GM19023 (cell line): ENCODE results near the gene OLA1.

Experiments used
- ATAC-seq: cut with Tn5 transposase; IDR thresholded peaks from one replicate; pipeline ENCODE4 v1.9.1; 2021; ENCODE audit warnings: mild to moderate bottlenecking, moderate library complexity; ENCODE audit not compliant: unreplicated experiment

OLA1 gene

DNA sequence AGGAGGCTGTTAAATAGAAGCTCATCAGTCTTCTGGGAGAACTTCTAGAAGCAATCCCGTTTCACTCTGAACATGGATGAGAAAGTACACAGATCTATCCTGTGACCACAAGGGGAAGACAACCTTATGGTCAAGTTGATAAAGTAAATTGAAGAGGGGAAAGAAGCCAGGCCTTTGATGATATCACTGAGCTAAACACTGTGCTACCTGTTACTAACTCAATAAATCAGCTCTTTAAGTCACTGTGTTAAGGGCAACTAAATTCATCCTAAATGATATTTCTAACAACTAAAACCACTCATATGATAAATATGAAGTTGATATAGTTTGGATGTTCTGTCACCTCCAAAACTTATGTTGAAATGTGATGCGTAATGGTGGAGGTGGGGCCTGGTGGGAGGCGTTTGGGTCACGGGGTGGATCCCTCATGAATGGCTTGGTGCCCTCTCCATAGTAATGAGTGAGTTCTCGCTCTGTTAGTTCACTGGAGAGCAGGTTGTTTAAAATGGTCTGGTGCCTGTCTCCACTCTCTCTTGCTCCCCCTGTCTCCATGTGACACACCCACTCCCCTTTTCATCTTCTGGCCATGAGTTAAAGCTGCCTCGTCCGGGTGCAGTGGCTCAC lies 23.6 kb downstream of the OLA1 start:
- ATAC-seq: no peak

DNA sequence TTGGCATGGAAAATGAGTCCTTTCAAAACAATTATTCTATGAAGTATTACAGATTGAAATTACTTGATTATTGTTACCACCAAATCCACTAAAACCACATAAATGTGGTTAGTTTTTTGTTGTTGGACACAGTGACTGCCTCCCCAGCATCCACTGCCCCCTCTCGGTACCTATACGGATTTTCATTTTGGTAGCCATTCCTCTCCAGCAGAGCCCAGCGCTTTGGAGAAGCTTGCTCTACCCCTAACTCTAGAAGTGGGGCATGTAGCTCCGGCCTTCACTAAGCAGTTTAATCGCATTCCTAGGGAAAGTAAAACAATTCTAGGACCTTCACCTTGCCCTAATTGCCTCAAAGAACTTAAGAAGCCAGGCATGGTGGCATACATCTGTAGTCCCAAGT lies 24.2 kb downstream of the OLA1 start:
- no peak for ATAC-seq

DNA sequence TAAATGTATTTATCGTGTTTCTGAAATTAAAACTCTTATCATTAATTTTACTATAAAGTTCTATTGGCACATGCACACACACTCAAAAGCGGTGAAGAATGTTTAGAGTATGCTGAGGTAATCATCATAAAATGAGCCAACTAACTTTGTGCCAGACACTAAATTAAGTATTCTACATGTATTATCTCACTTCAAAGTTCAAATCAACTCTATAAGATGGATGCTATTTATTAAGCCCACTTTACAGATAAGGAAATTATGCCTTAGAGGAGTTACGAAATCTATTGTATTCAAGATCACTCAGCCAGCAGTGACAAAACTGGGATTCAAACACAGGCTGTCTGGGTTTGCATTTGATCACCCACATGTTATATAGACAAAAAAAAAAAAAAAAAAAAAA lies 24.9 kb downstream of the OLA1 start:
- no peak for ATAC-seq

DNA sequence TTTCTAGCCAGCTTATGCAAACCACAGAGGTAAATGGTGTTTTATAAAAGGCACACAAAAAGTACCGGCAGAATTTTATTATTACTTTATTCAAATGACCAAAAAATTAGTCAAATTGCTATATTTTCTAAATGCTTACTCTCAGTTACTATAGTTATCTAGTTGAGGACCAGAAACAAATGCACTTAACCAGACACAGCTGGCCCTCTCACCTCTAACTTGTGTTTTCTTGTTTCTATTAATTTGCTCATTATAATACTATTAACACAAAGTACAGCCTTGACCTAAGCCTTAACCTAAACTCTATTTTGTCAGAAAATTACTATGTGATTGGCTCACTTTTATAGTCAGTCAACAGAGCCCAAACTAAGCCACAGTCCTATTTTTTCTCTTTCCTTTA lies 26.2 kb downstream of the OLA1 start:
- no peak for ATAC-seq

DNA sequence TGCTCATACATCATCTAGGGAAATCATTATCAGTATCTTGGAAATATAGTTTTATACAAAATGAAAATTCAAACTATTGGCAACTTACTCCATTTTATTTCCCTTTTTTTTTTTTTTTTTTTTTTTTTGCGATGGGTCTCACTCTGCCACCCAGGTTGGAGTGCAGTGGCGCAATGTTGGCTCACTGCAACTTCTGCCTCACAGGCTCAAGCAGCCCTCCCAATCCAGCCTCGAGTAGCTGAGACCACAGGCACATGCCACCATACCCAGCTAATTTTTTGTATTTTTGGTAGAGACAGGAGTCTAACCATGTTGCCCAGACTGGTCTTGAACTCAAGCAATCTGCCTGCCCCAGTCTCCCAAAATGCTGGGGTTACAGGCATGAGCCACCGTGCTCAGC lies 29.0 kb downstream of the OLA1 start:
- no peak for ATAC-seq

DNA sequence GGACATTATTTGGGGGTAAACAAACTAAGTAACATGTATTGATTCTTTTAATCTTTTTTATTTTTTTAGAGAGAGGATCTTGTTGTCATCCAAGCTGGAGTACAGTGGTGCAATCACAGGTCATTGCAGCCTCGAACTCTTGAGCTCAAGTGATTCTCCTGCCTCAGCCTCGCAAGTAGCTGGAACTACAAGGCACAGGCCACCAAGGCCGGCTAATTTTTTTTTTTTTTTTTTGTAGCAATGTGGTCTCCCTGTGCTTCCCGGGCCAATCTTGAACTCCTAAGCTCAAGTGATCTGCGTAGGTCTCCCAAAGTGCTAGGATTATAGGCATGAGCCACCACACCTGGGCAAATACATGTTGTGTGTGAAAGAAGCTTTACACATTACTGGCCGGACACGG lies 29.6 kb downstream of the OLA1 start:
- ATAC-seq: no peak

DNA sequence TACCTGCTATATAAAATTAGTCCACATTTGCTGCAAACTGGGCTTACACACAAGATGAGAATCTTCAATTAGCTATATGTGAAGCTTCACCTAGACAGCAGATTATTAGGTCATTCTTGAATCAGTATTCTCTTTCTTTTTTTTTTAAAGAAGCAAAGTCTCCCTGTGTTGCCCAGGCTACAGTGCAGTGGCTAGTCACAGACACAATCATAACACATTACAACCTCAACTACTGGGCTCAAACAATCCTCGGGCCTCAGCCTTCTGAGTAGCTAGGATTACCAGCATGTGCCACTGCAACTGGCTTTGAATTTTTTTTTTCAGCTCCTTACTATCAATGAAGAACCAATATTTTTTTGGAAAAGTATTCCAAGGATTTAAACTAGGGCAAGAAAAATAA lies 30.5 kb downstream of the OLA1 start:
- no peak for ATAC-seq

DNA sequence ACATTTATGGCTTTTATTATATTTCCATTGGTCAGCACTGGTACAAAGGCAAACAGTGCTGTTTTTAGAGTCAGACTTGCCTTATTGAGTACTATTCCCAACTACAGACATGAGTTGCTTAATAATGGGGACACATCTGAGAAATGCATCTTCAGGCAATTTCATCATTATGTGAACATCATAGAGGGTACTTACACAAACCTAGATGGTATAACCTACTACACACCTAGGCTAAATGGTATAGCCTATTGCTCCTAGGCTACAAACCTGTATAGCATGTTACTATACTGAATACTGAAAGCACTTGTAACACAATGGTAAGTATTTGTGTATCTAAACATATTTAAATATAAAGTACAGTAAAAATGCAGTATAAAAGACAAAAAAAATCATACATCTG lies 36.4 kb downstream of the OLA1 start:
- ATAC-seq: no peak

DNA sequence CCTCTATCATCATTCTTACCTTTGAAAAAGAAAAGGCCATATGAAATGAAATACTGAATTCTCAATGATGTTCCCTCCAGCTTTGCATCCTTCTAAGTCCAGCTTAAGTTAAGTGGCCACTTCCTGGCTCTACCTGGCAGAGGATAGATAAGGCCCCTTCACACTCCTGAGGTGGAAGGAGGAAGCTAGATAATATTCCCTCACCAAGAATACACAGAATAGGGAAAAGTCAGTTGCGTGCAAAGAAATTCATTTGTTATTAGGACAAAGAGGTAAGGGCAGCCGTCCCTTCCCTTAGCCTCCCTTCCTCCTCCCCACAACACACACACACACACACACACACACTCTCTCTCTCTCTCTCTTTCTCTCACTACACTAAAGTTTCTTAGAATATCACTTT lies 37.5 kb downstream of the OLA1 start:
- no peak for ATAC-seq

DNA sequence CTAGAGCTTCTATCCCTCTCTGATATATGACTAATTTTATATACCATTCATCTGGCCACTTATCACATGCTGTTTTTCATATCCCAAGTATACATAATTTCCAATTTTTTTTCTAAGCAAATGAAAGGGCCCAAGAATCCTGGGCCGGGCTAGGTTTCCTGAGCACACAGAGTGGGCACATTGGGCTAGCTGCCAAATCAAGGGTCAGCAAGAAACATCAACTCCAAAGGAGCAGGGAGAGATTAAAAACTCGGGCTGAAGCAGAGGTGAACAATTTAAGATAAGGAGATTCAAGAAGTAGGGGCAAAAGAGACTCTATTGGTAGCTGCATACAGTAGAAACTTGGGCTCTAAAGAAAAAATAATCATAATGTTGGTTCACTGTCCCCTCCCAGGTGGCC lies 39.0 kb downstream of the OLA1 start:
- no peak for ATAC-seq

DNA sequence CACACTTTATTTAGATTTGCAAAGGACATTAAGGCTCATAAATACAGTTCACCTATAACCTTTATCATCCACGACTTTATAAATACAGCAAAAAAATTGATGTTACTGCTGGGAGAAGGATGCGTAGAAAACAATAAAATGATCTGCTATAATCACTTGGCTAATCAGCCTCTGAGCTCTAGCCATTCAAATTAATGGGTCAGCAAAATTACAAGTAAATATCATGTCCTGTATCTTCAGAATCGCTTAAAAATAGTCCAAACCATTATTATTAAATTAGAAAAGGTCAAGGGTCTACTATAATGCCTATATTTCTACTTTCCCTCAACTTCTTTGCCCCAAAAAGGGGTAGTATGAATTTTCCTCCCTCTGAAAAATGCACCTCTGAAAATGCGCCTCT lies 40.3 kb downstream of the OLA1 start:
- ATAC-seq: no peak

DNA sequence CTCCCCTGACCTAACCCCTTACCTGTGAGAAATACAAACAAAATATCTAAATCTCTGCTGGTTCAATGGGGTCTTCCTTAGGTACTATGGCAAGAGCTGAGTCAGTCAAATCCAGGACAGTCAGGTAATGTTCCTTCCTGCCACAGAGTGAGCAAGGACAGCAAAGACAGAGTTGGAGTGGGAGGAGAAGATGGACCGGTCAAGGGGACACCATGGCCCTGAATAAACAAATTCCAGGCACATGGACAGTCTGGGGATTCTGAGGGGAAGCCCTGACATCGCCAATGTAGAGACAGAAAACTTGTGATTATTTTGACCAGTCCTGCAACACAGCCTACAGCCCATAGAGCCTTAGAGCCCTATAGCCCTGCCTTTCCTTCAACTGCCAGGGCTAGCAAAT lies 42.8 kb downstream of the OLA1 start:
- no peak for ATAC-seq

DNA sequence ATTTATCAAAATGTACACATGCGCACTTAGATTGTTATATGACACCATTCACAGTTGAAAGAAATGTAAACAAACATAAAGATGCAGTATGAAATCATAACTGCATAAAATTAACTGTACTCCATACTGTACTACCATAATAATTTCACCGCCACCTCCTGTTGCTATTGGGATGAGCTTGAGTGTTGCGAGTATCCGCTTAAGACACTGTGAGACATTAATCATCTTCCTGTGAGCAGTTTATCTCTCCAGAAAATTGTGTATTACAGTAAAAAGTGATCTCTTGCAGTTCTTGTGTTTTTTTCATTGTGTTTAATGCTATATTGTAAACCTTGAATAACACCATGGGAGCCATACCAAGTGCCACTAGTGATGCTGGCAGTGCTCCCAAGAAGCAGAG lies 46.1 kb downstream of the OLA1 start:
- ATAC-seq: no peak

DNA sequence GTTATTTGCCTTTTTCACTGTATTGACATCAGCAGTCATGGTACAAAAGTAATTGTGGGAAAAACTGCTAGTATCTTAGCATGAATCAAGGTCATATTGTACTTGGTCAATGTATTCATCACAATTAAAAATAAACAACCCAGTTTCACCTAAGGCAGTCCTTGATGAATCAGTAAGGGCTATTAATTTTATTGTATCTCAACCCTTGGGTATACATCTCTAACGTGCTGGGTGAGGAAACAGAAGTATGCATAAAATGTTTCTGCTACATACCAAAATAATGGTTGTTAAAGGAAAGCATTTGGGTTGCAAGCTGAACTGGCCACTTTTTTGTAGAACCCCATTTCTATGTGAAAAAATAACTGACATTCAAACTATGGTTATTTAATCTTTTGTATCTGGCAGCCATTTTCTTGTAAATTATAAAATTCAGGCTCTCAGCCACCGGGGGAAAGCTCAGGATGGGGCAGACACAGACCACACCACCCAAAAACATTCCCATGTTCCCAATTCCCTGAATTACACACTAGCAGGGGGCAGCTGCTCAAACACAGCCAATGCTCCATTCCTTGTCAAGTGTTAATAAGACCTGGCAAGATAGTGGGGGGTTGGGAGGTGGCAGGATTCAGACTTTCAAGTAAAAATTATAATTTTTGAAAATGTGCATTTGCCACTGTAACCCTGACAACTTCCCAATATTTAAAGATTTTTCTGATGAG lies 49.3 kb downstream of the OLA1 start:
- no peak for ATAC-seq

DNA sequence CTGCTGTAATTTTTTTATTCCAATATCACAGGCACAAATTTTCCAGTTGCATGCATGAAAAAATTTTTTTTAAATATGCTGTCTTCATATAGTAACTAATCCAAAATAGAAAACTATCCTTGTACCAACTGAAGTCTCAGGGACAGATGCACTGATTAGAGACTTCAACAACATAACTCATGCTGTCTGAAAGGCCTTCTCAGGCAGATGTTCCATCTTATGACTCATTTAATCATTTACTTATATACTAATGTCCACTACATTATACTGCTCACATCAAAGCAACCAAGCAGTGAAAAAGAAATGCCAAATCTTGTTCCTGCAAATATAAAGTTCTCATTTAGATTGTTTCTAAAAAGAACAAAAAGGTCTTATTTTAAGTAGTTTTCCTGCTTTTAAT lies 53.1 kb downstream of the OLA1 start:
- no peak for ATAC-seq

DNA sequence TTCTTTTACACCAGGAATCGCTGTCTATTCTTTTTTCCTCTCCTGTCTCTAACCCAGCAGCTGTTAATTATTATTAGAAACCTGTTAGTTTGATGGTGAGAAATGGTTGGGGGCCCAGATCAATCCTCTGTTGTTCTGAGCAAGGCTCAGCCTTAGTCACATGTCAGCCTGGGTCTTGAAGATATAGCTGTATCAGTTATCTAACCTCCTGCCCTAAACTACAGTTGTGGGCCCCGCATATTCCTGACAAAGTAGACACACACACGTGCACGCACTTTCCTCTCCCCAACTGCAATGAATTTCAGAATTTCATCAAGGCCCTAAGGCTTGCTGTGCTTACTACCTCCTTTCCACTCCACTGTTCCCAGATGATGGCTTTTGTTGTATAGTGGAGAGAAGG lies 54.6 kb downstream of the OLA1 start:
- no peak for ATAC-seq

DNA sequence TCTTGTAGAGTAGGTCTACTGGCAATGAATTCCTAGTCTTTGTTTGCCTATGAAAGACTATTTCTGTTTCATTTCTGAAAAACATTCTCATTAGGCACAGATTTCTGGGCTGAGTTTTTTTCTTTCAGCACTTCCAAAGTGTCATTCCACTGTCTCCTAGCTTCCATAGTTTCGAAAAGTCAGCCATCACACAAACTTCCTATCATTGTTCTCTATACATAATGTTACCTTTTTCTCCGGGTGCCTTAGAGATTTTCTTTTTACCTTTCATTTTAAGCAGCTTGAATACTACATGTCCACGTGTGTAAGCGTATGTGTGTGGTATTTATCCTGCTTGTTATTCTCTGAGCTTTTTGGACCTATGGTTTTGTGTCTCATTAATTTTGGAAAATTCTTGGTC lies 55.7 kb downstream of the OLA1 start:
- no peak for ATAC-seq

DNA sequence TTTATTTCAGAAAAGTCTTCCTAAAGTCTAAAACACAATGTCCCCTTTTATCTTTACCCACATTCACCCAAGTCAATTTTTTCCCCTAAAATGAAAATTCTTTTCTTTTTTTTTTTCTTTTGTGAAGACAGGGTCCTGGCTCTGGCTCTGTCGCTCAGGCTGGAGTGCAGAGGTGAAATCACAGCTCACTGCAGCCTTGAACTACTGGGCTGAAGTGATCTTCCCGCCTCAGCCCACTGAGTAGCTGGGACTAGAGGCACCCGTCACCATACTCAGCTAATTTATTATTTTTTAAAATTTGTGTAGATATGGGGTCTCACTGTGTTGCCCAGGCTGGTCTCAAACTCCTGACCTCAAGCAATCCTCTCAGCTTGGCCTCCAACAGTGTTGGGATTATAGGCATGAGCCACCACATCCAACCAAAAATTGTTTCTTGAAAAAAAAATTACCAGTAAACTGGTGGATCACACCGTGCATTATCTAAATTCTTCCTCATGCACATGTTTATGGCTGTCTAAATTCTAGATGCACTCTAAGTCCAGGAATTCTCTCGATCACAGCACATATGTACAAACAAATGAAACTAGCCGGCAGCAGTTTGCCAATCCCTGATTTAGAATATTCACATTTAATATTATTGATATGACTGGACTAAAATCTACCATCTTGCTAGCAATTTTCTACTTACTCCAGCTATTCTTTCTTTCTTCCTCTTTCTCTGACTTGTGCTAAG lies 56.8 kb downstream of the OLA1 start:
- no peak for ATAC-seq

DNA sequence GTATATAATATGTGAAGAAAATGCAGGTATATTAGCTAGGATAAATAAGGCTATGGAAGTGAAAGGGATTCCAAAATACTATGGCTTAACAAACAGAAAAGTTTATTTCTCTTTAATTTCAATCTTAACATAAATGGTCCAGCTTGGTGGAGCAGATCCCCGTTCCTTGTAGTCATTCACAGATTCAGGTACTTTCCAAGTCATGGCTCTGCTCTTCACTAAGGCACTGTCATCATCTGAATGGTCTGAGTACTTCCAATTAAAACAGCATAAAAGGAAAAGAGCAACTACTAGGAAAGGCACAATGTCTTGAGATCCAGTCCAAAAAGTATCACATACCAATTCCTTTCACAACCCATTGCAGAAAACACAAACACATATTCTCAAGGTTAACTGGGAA lies 63.4 kb downstream of the OLA1 start:
- no peak for ATAC-seq

DNA sequence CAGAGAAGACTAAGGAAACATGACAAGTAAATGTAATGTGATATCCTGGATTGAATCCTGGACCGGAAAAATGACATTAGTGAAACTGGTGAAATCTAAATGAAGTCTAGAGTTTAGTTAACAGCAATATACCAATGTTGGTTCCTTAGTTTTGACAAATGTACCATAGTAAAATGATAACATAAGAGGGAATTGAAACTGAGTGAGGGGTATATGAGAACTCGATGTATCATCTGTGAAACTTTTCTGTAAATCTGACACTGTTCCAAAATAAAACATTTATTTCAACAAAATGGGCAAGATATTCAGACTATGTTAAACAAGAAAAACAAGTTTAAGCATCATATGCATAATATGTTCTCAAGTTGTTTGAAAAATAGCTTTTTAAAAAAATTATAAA lies 63.8 kb downstream of the OLA1 start:
- no peak for ATAC-seq

DNA sequence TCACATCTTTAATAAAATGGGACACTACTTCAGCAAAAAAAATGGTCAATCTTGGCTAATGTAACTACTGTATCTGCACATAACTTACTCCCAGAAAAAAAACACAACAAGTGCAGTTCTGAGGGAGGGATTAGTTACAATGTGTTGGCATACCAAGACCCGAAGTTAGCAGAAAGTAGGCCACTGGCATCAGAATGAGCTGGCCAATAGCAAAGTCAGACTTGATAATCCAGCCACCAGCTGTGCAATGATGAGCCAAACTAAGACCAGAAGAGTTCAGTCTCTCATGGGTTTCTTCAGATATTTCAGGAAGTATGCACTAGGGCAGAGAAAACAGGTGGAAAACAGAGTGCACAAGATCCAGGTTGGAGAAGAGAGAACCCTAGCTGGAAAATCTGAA lies 65.3 kb downstream of the OLA1 start:
- ATAC-seq: no peak

DNA sequence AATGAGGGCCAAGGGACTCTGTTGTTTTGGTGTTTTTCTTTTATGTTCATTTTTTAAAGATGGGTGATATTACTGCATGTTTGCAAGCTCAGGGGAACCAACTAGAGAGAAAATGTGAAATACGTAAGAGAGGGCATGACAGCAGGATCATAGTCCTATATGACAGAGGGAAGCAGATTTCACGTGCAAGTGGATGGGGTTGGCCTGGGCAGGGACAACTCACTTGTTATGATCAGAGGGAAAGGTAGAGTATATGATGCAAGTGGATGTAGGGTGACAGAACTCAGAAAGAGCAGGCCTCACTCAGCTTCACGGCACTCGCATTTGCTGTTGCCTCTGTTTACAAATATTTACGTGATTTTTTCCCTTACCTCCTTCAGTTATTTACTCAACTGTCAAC lies 67.0 kb downstream of the OLA1 start:
- ATAC-seq: no peak
